ENCODE measurements around the gene OVCA2.

The OVCA2 gene

GRCh38 chr17:2034157-2034556, 7.7 kb upstream of the OVCA2 start:
- DNase-seq (ENCODE audit: low read depth, low spot score): no peak

- no peak for DNase-seq (ENCODE audit: low read depth, low spot score)
These were observed 6.8 kb upstream of the OVCA2 start for GRCh38 chr17:2034806-2035540.

GRCh38 chr17:2035541-2036488, 6.0 kb upstream of the OVCA2 start:
- DNase-seq (ENCODE audit: low read depth, low spot score): no peak

GRCh38 chr17:2037155-2037554, 4.7 kb upstream of the OVCA2 start:
- DNase-seq (ENCODE audit: low read depth, low spot score): no peak

GRCh38 chr17:2040219-2040827, 1.5 kb upstream of the OVCA2 start:
- DNase-seq (ENCODE audit: low read depth, low spot score): no peak

GRCh38 chr17:2040942-2041560, 771 bp upstream of the OVCA2 start:
- no peak for DNase-seq (ENCODE audit: low read depth, low spot score)

GRCh38 chr17:2042390-2042847, 597 bp downstream of the OVCA2 start:
- DNase-seq (ENCODE audit: low read depth, low spot score): no peak

GRCh38 chr17:2042933-2043332, 1.1 kb downstream of the OVCA2 start:
- no peak for DNase-seq (ENCODE audit: low read depth, low spot score)

GRCh38 chr17:2043785-2044184, 2.0 kb downstream of the OVCA2 start:
- DNase-seq (ENCODE audit: low read depth, low spot score): no peak

- DNase-seq (ENCODE audit: low read depth, low spot score): no peak
These were observed 2.6 kb downstream of the OVCA2 start for GRCh38 chr17:2044263-2044894.

- no peak for DNase-seq (ENCODE audit: low read depth, low spot score)
These were observed 5.8 kb downstream of the OVCA2 start for GRCh38 chr17:2047590-2047989.

- no peak for DNase-seq (ENCODE audit: low read depth, low spot score)
These were observed 7.0 kb downstream of the OVCA2 start for GRCh38 chr17:2048805-2049204.

- no peak for DNase-seq (ENCODE audit: low read depth, low spot score)
These were observed 7.8 kb downstream of the OVCA2 start for GRCh38 chr17:2049333-2050299.

- DNase-seq (ENCODE audit: low read depth, low spot score): no peak
These were observed 8.7 kb downstream of the OVCA2 start for GRCh38 chr17:2050300-2051060.

GRCh38 chr17:2051061-2051932, 9.5 kb downstream of the OVCA2 start:
- no peak for DNase-seq (ENCODE audit: low read depth, low spot score)

- DNase-seq (ENCODE audit: low read depth, low spot score): no peak
These were observed 10.2 kb downstream of the OVCA2 start for GRCh38 chr17:2051933-2052559.

GRCh38 chr17:2053380-2054261, 11.8 kb downstream of the OVCA2 start:
- DNase-seq (ENCODE audit: low read depth, low spot score): no peak
